HG03097 (cell line): ENCODE measurements around the gene BTBD2.

Experiments
- ATAC-seq: cut with Tn5 transposase; IDR thresholded peaks from one replicate; pipeline ENCODE4 v1.9.1; 2021; ENCODE audit not compliant: unreplicated experiment, low FRiP score

Gene BTBD2

GRCh38 chr19:2015608-2015950, at the start of gene BTBD2:
Gene BTBD2 (minus strand): TSS chr19:2015714. CDS start chr19:2015703, 11 bp downstream.
- no peak for ATAC-seq

- ATAC-seq: no peak
These were observed 49.4 kb upstream of the BTBD2 start for GRCh38 chr19:2064788-2065524.

- no peak for ATAC-seq
These were observed 48.9 kb upstream of the BTBD2 start for GRCh38 chr19:2064395-2064787.

GRCh38 chr19:2063824-2064223, 48.3 kb upstream of the BTBD2 start:
- ATAC-seq: no peak

GRCh38 chr19:2062770-2063169, 47.3 kb upstream of the BTBD2 start:
- ATAC-seq: no peak

- ATAC-seq: no peak
These were observed 46.8 kb upstream of the BTBD2 start for GRCh38 chr19:2062389-2062729.

GRCh38 chr19:2061495-2062388, 46.2 kb upstream of the BTBD2 start:
- ATAC-seq: peak; percentile 65

- peak; percentile 16 for ATAC-seq
These were observed 45.5 kb upstream of the BTBD2 start for GRCh38 chr19:2060884-2061494.

GRCh38 chr19:2059422-2060201, 44.1 kb upstream of the BTBD2 start:
- no peak for ATAC-seq

GRCh38 chr19:2058570-2059421, 43.3 kb upstream of the BTBD2 start:
- ATAC-seq: no peak

- no peak for ATAC-seq
These were observed 42.3 kb upstream of the BTBD2 start for GRCh38 chr19:2057484-2058469.

- no peak for ATAC-seq
These were observed 41.3 kb upstream of the BTBD2 start for GRCh38 chr19:2056837-2057192.

GRCh38 chr19:2055931-2056836, 40.7 kb upstream of the BTBD2 start:
- no peak for ATAC-seq

- no peak for ATAC-seq
These were observed 39.2 kb upstream of the BTBD2 start for GRCh38 chr19:2054763-2055162.

GRCh38 chr19:2053601-2054389, 38.3 kb upstream of the BTBD2 start:
- no peak for ATAC-seq

GRCh38 chr19:2051773-2052704, 36.5 kb upstream of the BTBD2 start:
- peak; percentile 15 for ATAC-seq
